GM12873 (cell line): ENCODE results near the gene TSSK6.

Source experiments
- TF ChIP-seq, protein P1 (sequence below): IDR thresholded peaks from 2 replicates; pipeline ENCODE4 v1.5.1; 2012; ENCODE audit warnings: low read depth, mild to moderate bottlenecking, moderate library complexity, low read length, control low read depth; ENCODE audit not compliant: insufficient read depth; ENCODE audit errors: missing control alignments

Gene TSSK6

DNA sequence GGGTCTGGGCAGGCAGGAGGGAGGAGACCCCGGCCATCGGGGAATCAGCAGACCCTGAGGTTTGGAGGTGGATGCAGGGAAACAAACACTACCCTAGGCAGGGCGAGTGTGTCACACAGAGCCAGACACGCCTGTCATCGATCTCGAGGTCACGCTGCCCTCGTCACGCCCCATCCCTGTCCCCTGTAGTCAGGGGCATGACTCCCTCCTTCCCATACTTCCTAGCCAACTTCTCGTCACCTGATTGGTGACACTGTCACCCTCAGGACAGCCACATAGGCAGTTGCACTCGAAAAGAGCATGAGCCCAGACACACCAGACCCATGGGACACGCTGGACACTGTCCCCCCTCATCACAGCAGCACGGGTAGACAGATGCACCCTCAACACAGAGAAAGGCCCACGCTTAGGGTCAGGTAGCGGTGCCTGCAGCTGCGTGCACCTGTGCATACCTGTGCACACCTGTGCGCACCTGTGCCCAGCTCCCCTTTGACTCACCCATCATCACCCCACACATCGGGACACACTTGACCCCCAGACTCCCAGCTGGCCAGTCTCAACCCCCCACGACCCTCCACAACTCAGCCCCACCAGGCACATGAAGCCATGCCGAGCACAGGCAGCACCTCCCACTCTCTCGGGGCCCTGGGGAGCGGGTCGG, 34.6 kb upstream of the TSSK6 start:
- TF ChIP-seq, protein P1, sequence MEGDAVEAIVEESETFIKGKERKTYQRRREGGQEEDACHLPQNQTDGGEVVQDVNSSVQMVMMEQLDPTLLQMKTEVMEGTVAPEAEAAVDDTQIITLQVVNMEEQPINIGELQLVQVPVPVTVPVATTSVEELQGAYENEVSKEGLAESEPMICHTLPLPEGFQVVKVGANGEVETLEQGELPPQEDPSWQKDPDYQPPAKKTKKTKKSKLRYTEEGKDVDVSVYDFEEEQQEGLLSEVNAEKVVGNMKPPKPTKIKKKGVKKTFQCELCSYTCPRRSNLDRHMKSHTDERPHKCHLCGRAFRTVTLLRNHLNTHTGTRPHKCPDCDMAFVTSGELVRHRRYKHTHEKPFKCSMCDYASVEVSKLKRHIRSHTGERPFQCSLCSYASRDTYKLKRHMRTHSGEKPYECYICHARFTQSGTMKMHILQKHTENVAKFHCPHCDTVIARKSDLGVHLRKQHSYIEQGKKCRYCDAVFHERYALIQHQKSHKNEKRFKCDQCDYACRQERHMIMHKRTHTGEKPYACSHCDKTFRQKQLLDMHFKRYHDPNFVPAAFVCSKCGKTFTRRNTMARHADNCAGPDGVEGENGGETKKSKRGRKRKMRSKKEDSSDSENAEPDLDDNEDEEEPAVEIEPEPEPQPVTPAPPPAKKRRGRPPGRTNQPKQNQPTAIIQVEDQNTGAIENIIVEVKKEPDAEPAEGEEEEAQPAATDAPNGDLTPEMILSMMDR, result no peak

DNA sequence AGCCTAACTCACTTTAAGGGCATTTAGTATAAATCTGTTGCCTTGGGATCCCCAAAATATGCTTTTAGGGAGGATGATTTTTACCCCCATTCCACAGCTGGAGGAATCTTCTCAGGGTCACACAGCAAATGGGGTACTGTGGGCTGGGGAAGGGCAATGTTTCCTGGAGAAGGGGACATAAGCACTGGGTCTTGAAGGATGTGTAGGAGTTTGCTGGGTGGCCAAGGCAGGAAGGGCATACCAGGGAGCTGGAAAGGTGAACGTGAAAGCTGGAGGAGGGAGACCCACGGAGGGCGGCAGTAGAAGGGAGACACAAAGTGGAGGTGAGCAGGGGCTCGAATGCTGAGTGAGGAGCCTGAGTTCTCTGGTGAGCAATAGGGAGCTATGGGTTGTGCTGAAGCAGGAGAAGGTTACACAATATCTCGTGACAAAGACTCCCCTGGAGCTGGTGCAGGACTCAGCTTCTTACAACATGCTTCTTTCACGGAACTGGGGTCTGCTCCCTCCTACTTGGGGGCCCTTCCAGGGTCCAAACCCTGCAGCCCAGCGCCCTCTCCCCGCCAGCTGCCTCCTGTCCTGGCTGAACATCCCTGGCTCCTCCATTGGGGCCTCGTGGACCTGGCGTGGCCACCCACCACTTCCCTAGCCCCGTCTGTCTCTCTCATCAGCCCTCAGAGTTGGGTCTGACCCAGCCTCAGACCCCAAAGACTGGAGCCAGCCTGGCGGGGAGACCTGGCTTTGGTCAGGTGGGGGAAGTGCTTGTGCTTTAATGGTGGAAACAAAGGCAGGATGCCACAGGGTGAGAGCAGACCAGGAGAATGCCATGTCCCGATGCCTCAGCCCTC, 33.8 kb upstream of the TSSK6 start:
- TF ChIP-seq, protein P1, result no peak

DNA sequence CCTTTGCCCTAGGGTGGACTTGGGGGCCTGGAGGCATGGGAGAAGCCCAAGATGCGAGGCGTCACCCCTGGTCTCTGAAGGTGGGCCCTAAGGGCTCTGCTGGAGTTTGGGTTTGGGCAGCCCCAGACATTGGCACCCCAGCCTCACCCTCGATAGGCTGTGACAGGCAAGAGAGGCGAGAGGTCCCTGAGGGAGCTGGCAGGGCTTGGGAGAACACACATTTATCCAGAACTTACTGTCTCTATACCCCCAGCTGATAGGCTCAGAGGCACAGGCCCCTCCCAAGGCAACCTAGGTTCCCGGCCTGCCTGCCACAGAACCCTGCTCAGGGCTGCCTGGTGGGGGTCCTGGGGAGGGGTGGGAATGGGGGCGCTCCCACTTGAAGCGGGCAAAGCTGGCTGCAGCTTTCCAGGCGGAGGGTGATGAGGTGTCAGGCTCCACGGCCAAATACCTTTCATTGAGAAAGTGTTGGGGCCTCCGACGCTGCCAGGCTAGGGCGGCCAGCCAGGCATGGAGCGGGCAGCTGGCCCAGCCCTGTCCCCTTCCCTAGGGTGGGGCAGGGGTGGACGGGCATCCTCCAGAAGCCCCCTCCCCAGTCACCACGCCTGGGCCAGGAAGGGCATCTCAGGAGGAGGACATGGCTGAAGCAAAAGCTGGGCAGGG, 32.5 kb upstream of the TSSK6 start:
- TF ChIP-seq, protein P1, result no peak

DNA sequence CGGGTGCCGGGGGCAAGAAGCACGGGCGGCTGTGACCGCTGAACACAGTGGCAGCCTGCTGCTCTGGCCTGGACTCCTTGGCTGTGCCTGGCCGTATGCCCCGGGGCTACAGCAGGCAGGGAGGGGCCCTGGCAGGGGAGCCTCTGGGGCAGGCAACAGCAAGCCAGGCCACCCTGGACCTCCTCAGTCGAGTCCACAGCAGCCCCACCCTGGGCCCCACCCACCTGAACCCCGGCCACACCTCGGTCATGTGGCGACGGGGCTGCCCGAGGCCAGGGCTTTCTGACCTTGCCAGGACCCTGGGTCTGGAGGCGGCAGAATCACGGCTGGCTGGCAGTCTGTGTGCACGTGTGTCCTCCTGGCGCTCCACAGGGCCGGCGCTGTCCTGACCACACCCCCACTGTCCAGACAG, 31.4 kb upstream of the TSSK6 start:
- TF ChIP-seq, protein P1, result no peak

DNA sequence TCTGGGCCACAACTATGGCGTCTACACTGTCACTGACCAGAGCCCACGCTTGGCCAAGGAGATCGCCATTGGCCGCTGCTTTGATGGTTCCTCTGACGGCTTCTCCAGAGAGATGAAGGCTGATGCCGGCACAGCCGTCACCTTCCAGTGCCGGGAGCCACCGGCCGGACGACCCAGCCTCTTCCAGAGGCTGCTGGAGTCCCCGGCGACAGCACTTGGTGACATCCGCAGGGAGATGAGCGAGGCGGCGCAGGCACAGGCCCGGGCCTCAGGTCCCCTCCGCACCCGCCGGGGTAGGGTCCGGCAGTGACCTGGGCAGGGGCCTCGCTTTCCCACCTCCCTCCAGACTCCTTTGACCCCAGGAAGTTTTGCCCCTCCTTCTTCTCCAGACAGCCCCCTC, 30.4 kb upstream of the TSSK6 start:
- TF ChIP-seq, protein P1, result no peak

DNA sequence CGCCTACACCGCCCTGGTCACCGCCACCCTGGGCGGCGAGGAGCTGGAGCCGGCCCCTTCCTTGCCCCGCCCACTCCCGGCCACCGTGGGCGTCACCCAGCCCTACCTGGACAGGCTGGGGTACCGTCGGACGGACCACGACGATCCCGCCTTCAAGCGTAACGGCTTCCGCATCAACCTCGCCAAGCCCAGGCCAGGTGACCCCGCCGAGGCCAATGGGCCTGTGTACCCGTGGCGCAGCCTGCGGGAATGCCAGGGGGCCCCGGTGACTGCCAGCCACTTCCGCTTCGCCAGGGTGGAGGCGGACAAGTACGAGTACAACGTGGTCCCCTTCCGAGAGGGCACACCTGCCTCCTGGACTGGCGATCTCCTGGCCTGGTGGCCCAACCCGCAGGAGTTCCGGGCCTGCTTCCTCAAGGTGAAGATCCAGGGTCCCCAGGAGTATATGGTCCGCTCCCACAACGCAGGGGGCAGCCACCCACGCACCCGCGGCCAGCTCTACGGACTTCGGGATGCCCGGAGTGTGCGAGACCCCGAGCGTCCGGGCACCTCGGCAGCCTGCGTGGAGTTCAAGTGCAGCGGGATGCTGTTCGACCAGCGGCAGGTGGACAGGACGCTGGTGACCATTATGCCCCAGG, 29.7 kb upstream of the TSSK6 start:
- TF ChIP-seq, protein P1, result no peak
